ENCODE results near the gene OR2B2.

DNA sequence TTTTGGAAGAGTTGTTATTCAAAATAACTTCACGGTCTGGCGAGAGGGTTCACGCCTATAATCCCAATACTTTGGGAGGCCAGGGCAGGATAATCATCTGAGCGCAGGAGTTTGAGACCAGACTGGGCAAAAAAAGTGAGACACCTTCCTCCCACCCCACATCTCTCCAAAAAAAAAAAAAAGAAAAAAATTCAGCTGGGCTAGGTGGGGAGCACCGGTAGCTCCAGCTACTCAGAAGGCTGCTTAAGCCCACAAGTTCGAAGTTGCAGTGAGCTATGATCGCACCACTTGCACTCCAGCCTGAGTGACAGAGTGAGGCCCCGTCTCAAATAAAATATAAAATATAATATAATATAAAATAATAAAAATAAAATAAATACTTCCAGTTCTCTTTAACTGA, 10.4 kb downstream of the OR2B2 start:
- TF ChIP-seq, protein P1, sequence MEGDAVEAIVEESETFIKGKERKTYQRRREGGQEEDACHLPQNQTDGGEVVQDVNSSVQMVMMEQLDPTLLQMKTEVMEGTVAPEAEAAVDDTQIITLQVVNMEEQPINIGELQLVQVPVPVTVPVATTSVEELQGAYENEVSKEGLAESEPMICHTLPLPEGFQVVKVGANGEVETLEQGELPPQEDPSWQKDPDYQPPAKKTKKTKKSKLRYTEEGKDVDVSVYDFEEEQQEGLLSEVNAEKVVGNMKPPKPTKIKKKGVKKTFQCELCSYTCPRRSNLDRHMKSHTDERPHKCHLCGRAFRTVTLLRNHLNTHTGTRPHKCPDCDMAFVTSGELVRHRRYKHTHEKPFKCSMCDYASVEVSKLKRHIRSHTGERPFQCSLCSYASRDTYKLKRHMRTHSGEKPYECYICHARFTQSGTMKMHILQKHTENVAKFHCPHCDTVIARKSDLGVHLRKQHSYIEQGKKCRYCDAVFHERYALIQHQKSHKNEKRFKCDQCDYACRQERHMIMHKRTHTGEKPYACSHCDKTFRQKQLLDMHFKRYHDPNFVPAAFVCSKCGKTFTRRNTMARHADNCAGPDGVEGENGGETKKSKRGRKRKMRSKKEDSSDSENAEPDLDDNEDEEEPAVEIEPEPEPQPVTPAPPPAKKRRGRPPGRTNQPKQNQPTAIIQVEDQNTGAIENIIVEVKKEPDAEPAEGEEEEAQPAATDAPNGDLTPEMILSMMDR (IDR thresholded peaks at IDR 0.05): no peak
- no peak for TF ChIP-seq POLR2A (IDR thresholded peaks at IDR 0.05)

Data from body of pancreas (tissue), 4 donors.